G401.6 (cell line): ENCODE measurements around the gene SEMA5B.

Experiments used
- FAIRE-seq: peaks from 2 replicates; lab custom pipeline; 2012; peaks lifted over from hg19 to GRCh38; lab: Jason Lieb, UNC

Gene SEMA5B

DNA sequence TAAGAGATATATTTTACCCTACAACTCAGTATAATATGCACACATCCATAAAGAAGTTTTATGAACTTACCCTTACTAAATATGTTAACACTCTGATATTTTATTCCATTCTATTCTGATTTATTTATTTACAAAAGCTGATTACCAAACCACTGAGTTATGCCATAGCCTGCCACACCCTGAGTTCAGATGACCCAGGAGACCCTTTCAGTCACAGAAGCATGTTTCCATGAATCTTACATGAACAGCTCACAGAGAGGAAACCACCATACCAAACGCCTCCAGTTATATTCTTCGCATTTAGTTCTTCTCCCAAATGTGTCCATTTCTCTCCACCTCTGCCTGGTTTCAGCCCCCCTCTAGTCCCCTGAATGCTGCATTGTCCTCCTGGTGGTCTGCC is 103.5 kb downstream of the SEMA5B start:
- FAIRE-seq: no peak

GRCh38 chr3:122923611-122924010 is 104.0 kb downstream of the SEMA5B start:
- FAIRE-seq: no peak

DNA sequence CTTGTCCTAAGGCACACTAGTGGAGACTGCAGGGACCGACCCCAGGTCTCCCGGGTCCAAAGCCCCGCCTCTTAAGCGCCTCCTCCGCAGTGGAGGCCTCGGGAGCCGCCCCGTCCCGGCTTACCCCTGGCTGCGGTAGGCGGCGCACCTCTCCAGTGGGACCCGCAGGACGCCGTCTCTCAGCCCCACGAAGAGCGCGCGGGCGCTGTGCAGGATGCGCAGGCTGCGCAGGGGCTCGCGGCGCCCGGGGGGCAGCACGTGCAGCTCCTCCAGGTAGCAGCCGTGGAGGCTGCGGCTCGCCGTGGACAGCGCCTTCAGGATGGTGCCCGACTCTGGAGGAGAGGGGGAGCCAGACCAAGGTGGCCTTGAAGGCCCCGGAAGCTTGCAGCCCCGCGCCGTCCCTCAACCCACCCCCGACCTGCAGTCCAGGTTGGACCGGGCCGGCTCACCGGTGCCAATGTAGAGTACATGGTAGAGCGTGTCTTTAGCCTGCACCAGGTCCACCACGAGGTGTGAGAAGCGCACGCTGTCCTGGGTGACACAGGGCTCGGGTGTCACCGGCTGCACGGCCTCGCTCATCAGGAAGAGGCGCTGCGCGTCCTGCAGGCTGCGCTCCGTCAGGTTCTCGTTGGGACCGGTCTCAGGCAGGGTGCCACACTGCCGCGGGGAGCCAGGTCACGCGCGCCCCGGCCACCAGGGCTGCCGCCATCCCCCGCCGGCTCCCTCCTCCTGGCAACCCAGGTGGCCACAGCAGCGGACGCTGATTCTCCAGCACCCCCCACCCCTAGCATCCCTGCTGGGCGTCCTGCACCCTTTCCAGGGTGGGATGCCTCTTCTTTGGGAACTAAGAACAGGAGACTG is 105.5 kb downstream of the SEMA5B start:
- FAIRE-seq: no peak

DNA sequence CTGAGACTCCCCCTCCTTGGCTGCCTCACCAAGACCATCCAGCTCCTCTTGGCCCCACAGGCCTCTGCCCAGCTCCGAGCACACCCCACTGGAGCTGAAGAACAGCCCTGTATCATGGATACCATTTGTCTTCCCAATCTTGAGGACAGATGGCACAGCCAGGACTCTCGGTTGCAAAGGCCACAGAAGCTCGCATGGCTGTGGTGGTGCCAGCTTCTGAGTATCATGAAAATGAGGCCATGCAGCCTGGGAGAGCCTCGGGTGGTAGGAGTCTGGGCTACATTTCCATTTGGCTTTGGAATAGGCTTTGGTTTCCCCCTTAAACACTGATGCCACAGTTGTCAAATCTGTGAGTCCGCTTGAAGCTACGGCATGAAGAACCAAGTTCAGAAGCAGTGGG is 106.6 kb downstream of the SEMA5B start:
- no peak for FAIRE-seq

DNA sequence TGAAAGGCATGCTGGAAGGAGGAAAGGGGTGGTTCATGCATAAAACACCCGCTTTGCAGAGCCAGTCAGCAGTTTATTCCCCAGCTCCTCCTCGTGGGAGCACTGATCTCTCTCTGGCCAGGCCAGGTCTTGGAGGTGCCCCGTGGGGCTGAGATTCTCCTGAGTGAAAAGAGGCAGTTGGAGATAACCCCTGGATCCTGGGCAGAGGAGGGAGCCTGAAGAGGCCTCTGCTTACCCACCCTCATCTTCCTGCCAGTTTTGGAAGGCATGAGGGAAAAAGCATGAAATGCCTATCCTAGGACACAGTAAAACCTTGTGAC is 108.3 kb downstream of the SEMA5B start:
- no peak for FAIRE-seq

- FAIRE-seq: no peak
These were observed 108.8 kb downstream of the SEMA5B start for GRCh38 chr3:122918576-122919290.

- no peak for FAIRE-seq
These were observed 110.2 kb downstream of the SEMA5B start for GRCh38 chr3:122917412-122917811.

- FAIRE-seq: no peak
These were observed 111.0 kb downstream of the SEMA5B start for GRCh38 chr3:122916580-122916979.

DNA sequence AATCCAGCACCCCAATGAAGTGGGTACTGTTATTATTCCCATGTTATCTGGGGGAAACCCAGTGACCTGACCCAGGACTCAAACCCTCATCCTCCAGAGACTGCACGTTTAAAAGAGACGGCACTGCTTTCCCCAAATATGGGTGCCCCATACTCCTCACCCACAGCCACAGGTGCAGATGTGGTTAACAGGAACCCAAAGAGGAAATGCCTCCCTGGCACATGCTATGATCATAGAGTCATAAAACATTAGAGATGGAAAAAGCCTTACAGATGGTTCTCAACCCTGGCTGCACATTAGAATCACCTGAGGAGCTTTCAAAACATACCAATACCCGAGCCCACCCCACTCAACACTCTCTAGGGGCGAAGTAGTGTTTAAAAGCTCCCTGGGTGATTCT is 111.5 kb downstream of the SEMA5B start:
- FAIRE-seq: no peak

DNA sequence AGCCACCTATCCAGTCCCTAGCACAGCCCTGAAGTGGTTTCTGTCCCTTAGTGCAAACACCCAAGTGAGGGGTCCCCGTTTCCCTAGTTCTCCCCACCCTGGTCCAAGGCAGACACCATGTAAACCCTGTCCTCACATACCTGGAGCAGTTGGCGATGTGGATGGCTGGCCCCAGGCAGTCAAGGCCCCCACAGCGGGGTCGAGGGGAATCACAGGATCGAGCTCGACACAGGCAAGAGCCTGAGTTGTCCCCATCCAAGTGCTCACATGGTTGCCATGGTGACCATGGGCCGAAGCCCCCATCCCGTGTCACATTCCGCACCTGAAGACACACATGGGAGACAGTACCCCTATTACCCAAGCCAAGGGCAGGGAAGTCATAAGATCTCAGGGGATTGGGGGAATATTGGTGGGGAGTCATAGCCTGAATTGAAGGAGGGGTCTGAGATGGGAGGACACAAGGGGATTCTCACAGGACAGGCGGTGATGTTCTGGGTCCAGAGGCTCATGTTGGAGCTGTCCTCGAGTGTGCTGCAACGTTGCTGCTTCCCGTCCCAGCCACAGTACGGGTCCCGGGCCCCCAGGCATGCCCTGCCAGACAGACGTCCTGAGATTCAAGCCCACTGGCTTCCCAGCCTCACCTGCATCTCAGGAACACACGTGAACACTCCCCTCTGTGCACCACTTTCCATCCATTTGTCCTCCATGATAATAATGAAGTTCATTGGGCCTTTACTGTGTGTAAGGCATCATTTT is 112.1 kb downstream of the SEMA5B start:
- no peak for FAIRE-seq

- no peak for FAIRE-seq
These were observed 113.9 kb downstream of the SEMA5B start for GRCh38 chr3:122913539-122914100.

DNA sequence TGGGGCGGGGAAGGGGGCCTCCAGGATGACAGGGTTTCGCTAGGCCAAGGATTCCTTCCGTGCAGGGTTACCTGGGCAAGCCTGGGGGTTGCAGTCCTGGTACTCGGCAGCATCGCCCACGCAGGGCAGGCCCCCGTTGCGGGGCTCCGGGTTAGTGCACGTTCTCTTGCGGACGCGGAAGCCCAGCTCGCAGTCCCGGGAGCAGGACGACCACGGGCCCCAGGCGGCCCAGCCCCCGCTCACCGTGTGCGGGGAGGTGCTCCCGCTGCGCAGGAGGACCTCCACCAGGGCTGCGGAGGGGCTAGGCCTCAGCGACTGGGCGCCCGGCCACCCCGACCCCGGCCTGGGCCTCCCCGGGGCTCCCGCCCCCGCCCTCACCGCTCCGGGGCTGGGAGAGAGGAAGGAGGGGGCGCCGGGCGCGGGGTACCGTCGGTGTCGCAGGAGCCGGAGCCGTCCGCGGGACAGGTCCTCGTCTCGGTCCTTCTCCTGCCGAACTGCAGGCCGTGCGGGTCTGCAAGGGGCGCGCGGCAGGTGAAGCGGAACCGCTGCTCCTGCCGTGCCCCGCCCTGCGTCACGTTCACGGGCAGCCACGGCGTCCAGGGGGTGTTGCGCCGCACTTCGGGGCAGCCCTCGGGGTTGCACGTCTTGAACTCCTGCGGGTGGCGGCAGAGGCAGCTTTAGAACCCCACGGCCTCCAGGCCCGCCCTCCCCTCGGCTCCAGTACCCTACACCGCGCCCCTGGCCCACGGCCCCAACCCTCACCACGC is 114.6 kb downstream of the SEMA5B start:
- FAIRE-seq: no peak

GRCh38 chr3:122911901-122912300 is 115.7 kb downstream of the SEMA5B start:
- FAIRE-seq: no peak

- FAIRE-seq: no peak
These were observed 119.3 kb downstream of the SEMA5B start for GRCh38 chr3:122908251-122908650.

DNA sequence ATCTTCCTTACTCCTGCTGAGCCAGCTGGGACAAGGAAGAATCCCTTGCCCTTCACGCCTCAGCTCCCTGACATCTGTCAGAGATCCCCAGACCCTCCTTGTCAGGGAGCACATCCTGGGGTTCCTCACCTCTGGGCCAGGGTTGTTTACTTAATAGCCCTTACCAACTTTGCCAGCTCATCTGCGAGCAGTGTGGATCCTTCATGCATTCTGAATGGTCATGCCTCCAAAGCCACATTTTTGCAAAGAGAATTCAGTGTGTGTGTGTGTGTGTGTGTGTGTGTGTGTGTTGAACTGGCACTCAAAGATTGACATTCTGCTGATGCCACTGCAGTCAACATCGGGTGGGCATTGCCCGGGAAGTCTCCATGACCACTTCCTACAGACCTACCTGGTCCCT is 120.1 kb downstream of the SEMA5B start:
- FAIRE-seq: no peak

DNA sequence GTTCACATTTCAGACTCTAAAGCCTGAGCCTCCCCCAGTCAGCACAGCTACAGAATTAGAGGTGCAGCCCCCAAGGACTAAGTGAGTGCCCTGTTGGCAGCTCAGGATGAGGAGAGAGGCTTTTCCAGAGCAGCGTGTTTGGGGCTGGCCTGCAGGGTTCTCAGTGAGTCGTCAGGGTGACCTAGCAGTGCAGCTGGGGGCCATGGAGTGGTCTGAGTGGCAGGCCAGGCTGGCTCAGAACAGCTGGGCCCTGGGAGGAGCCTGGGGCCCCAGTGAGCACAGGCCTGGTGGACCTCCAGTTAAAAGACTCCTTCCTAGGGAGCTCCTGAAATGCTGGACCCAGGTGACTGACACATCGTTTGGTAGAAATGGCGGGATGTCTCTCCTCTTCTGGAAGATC is 124.4 kb downstream of the SEMA5B start:
- no peak for FAIRE-seq

DNA sequence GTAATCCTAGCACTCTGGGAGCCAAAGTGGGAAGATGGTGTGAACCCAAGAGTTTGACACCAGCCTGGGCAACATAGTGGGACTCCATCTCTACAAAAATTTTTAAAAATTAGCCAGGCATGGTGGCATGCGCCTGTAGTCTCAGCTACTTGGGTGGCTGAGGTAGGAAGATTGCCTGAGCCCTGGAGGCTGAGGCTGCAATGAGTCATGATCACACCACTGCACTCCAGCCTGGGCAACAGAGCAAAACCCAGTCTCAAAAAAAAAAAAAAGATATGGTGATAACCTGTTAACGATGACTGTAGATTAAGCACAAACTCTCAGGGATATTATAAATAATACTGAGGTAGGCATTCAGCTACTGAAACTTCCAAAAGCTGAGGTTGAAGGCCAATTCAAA is 125.2 kb downstream of the SEMA5B start:
- FAIRE-seq: no peak

DNA sequence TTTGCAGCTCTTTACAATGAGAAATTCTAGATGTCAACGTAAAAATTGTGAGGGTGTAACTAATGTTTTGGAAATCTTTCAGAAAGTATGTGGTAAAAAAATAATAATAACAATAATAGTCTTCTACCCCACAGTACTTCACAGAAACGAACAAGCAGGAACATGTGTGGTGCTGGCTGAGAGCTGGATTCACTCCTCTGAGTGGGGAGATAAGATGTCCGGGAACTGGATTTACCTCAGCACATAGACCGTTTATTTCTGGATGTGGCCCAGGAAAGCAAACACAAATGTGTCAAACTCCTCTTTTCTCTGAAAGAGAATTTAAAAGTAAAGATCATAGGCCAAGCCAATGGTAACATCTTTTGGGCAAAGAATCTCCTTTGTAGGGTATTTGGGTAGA is 129.3 kb downstream of the SEMA5B start:
- no peak for FAIRE-seq

GRCh38 chr3:122893754-122894668 is 133.6 kb downstream of the SEMA5B start:
- FAIRE-seq: no peak

GRCh38 chr3:122893282-122893681 is 134.3 kb downstream of the SEMA5B start:
- no peak for FAIRE-seq
